Neuronal stem cell (in vitro differentiated cells): ENCODE measurements around the gene IL1RN.

Source experiments
- DNase-seq: peaks from one replicate; pipeline ENCODE4 v3.0.0-alpha.2; 2013; ENCODE audit warnings: low spot score
- H2AFZ ChIP-seq: one replicate; pipeline ENCODE4 v1.6.1; 2013; ENCODE audit warnings: mild to moderate bottlenecking, low read length, inconsistent platforms
- H2AK5ac ChIP-seq: 2 replicates; pipeline ENCODE4 v1.6.1; 2013; ENCODE audit warnings: low read depth, mild to moderate bottlenecking, inconsistent platforms, low read length, moderate library complexity, mixed read lengths
- H2BK120ac ChIP-seq: 2 replicates; pipeline ENCODE4 v1.6.1; 2013; ENCODE audit warnings: low read depth, mild to moderate bottlenecking, inconsistent platforms, low read length, moderate library complexity, mixed read lengths
- H2BK12ac ChIP-seq: one replicate; pipeline ENCODE4 v1.6.1; 2013; ENCODE audit warnings: low read length, inconsistent platforms
- H2BK15ac ChIP-seq: 2 replicates; pipeline ENCODE4 v1.6.1; 2013; ENCODE audit warnings: mild to moderate bottlenecking, low read length, inconsistent platforms, mixed read lengths
- H2BK5ac ChIP-seq: one replicate; pipeline ENCODE4 v1.6.1; 2013; ENCODE audit warnings: inconsistent platforms, mild to moderate bottlenecking, low read length, moderate library complexity
- H3K14ac ChIP-seq: one replicate; pipeline ENCODE4 v1.6.1; 2013; ENCODE audit warnings: low read length, inconsistent platforms
- H3K18ac ChIP-seq: 2 replicates; pipeline ENCODE4 v1.6.1; 2013; ENCODE audit warnings: low read length, inconsistent platforms
- H3K23ac ChIP-seq: 2 replicates; pipeline ENCODE4 v1.6.1; 2013; ENCODE audit warnings: low read depth, mild to moderate bottlenecking, mixed read lengths, low read length, inconsistent platforms; ENCODE audit not compliant: poor library complexity
- H3K27ac ChIP-seq: replicated peaks from 3 replicates; pipeline ENCODE4 v1.5.1; 2013; ENCODE audit warnings: low read length, inconsistent platforms
- H3K27me3 ChIP-seq, 3 experiments: 2 replicates each; pipeline ENCODE4 v1.6.1; 2013; ENCODE audit warnings: low read length in 3 of 3, mild to moderate bottlenecking in 2 of 3, inconsistent platforms in 1 of 3, low read depth in 1 of 3, mixed read lengths in 1 of 3, moderate library complexity in 1 of 3; ENCODE audit not compliant: control insufficient read depth in 3 of 3, insufficient read depth in 3 of 3
- H3K36me3 ChIP-seq, 2 donors: replicated peaks in 1 of 2; 2 replicates each; pipeline ENCODE4 v1.6.1; 2013; ENCODE audit warnings: low read length in 2 of 2; ENCODE audit not compliant: control insufficient read depth in 2 of 2, insufficient read depth in 2 of 2
- H3K4ac ChIP-seq: 2 replicates; pipeline ENCODE4 v1.6.1; 2013; ENCODE audit warnings: inconsistent platforms, mild to moderate bottlenecking, low read length, moderate library complexity
- H3K4me1 ChIP-seq, 2 donors: 1 replicate in 1 of 2; 2 replicates in 1 of 2; pipeline ENCODE4 v1.6.1; 2013; ENCODE audit warnings: low read length in 2 of 2, low read depth in 1 of 2; ENCODE audit not compliant: control insufficient read depth in 2 of 2, insufficient read depth in 1 of 2
- H3K4me2 ChIP-seq: one replicate; pipeline ENCODE4 v1.6.1; 2013; ENCODE audit warnings: mild to moderate bottlenecking, low read length, inconsistent platforms; ENCODE audit not compliant: insufficient read depth, poor library complexity, severe bottlenecking
- H3K4me3 ChIP-seq, 2 donors: 2 replicates each; pipeline ENCODE4 v1.5.1; 2013; ENCODE audit warnings: low read length in 2 of 2, mild to moderate bottlenecking in 2 of 2, inconsistent platforms in 1 of 2, moderate library complexity in 1 of 2
- H3K79me1 ChIP-seq: one replicate; pipeline ENCODE4 v1.6.1; 2013; ENCODE audit warnings: low read depth, mild to moderate bottlenecking, inconsistent platforms, low read length, moderate library complexity
- H3K9ac ChIP-seq: one replicate; pipeline ENCODE4 v1.6.1; 2013; ENCODE audit warnings: mild to moderate bottlenecking, low read depth, low read length, inconsistent platforms; ENCODE audit not compliant: poor library complexity
- H3K9me3 ChIP-seq, 2 donors: replicated peaks in 1 of 2; 2 replicates each; pipeline versions ENCODE3 to v1.6.1; 2013; ENCODE audit warnings: low read length in 2 of 2, mild to moderate bottlenecking in 2 of 2, inconsistent platforms in 1 of 2, low read depth in 1 of 2, mixed read lengths in 1 of 2, moderate library complexity in 1 of 2; ENCODE audit not compliant: control insufficient read depth in 2 of 2, insufficient read depth in 1 of 2
- H4K8ac ChIP-seq: one replicate; pipeline ENCODE4 v1.6.1; 2013; ENCODE audit warnings: low read depth, mild to moderate bottlenecking, inconsistent platforms, low read length, moderate library complexity
- H4K91ac ChIP-seq: one replicate; pipeline ENCODE4 v1.6.1; 2013; ENCODE audit warnings: low read length, low read depth, mild to moderate bottlenecking, inconsistent platforms; ENCODE audit not compliant: poor library complexity
- WGBS, 2 donors: extraction: QIAGEN DNeasy Blood & Tissue Kit; methylation state at CpG; one replicate each; pipeline ENCODE4 v1.1.7; 2013; ENCODE audit warnings: missing lambda C conversion rate in 2 of 2, mixed read lengths in 1 of 2; ENCODE audit not compliant: insufficient read length in 2 of 2, insufficient replicate concordance in 1 of 2; ENCODE audit errors: extremely low coverage in 2 of 2; 5-methylcytosine and 5-hydroxymethylcytosine counted together

IL1RN gene

GRCh38 chr2:113162173-113162572 is 34.8 kb downstream of the IL1RN start:
- Histone ChIP-seq H3K27ac (no peak overlapping the region), H2AK5ac (no peak overlapping the region), H3K4ac (no peak overlapping the region), H2BK5ac (no peak overlapping the region), H3K4me1 (peaks cover 8 to 17% of the 10 kb centered on the region in 2 donors), H3K9ac (no peak overlapping the region), H2AFZ (no peak overlapping the region), H4K8ac (no peak overlapping the region), H2BK12ac (no peak overlapping the region), H3K79me1 (no peaks in the 10 kb centered on the region), H3K27me3 (peaks cover 0 to 20% (median 15%) of the 10 kb centered on the region in 3 experiments), H3K14ac (no peak overlapping the region), H2BK15ac (no peak overlapping the region), H3K4me3 (no peak overlapping the region), H3K23ac (no peak overlapping the region), H3K4me2 (no peak overlapping the region), H3K9me3 (no peaks in the 10 kb centered on the region), H2BK120ac (no peak overlapping the region), H3K36me3 (no peaks in the 10 kb centered on the region), H3K18ac (no peak overlapping the region), H4K91ac (no peak overlapping the region)
- no peak for DNase-seq
- WGBS, 2 donors, result no CpG with 5 or more reads among the region's 10 CpGs

- Histone ChIP-seq H3K23ac (no peak overlapping the region), H2AFZ (no peak overlapping the region), H2AK5ac (no peak overlapping the region), H2BK12ac (no peak overlapping the region), H3K9me3 (no peaks in the 10 kb centered on the region), H3K9ac (no peak overlapping the region), H4K8ac (no peak overlapping the region), H3K4me2 (no peak overlapping the region), H3K27me3 (peaks cover 0 to 15% (median 10%) of the 10 kb centered on the region in 3 experiments), H3K14ac (no peak overlapping the region), H2BK120ac (no peak overlapping the region), H3K36me3 (no peaks in the 10 kb centered on the region), H3K4ac (no peak overlapping the region), H3K4me3 (no peak overlapping the region), H3K4me1 (peaks cover 6 to 19% of the 10 kb centered on the region in 2 donors), H2BK5ac (no peak overlapping the region), H3K79me1 (no peaks in the 10 kb centered on the region), H3K27ac (no peak overlapping the region), H2BK15ac (no peak overlapping the region), H4K91ac (no peak overlapping the region), H3K18ac (no peak overlapping the region)
- DNase-seq, result no peak
These were observed 35.5 kb downstream of the IL1RN start for GRCh38 chr2:113162869-113163268.

GRCh38 chr2:113164215-113164929 is 37.0 kb downstream of the IL1RN start:
- H3K9ac ChIP-seq, result no peak overlapping the region
- H3K23ac ChIP-seq, result peak overlapping the region; percentile 53
- H3K79me1 ChIP-seq, result no peaks in the 10 kb centered on the region
- H2BK5ac ChIP-seq, result no peak overlapping the region
- peaks cover 0 to 1% (median 0%) of the 10 kb centered on the region in 3 experiments for H3K27me3 ChIP-seq
- H2BK12ac ChIP-seq, result no peak overlapping the region
- H2AFZ ChIP-seq, result peak overlapping the region; percentile 51
- no peak overlapping the region for H2AK5ac ChIP-seq
- no peak for DNase-seq
- no peak overlapping the region for H4K8ac ChIP-seq
- H3K14ac ChIP-seq, result no peak overlapping the region
- no peak overlapping the region for H3K4me2 ChIP-seq
- H3K36me3 ChIP-seq, result no peaks in the 10 kb centered on the region
- H3K4ac ChIP-seq, result no peak overlapping the region
- H3K27ac ChIP-seq, result no peak overlapping the region
- no peak overlapping the region for H4K91ac ChIP-seq
- H2BK120ac ChIP-seq, result no peak overlapping the region
- WGBS, 2 donors, result no CpG with 5 or more reads among the region's 11 CpGs
- H3K4me1 ChIP-seq, result peaks cover 5 to 19% of the 10 kb centered on the region in 2 donors
- H2BK15ac ChIP-seq, result peak overlapping the region; percentile 16
- H3K18ac ChIP-seq, result peak overlapping the region; percentile 73
- H3K4me3 ChIP-seq, result no peak overlapping the region
- no peaks in the 10 kb centered on the region for H3K9me3 ChIP-seq

GRCh38 chr2:113164930-113165585 is 37.7 kb downstream of the IL1RN start:
- Histone ChIP-seq H3K27ac (no peak overlapping the region), H3K18ac (no peak overlapping the region), H2BK15ac (no peak overlapping the region), H2BK5ac (no peak overlapping the region), H3K79me1 (no peaks in the 10 kb centered on the region), H3K36me3 (no peaks in the 10 kb centered on the region), H3K4ac (no peak overlapping the region), H4K8ac (no peak overlapping the region), H2BK120ac (no peak overlapping the region), H3K14ac (no peak overlapping the region), H3K4me1 (peaks cover 5 to 19% of the 10 kb centered on the region in 2 donors), H2AK5ac (no peak overlapping the region), H3K4me3 (no peak overlapping the region), H2AFZ (peak overlapping the region; percentile 51), H3K23ac (no peak overlapping the region), H2BK12ac (no peak overlapping the region), H3K9me3 (no peaks in the 10 kb centered on the region), H3K9ac (no peak overlapping the region), H3K27me3 (no peaks in the 10 kb centered on the region), H3K4me2 (no peak overlapping the region), H4K91ac (no peak overlapping the region)
- WGBS, 2 donors, result no CpG with 5 or more reads among the region's 10 CpGs
- no peak for DNase-seq
